ENCODE measurements around the gene CEP19. TPM values are rescaled to one million over a fixed set of nuclear protein-coding genes. Genes with fewer than 3 reads are reported as not detected.

CEP19 gene
- total and polyA plus RNA-seq, 2 of the 4 experiments (the other 2 are of a cell fraction), result 1.1 to 1.4 TPM

GRCh38 chr3:196741249-196741889 is 29.3 kb upstream of the CEP19 start:
- peak overlapping the region; percentile 78 for H2BK5ac ChIP-seq (ENCODE audit: low read depth, low read length, poor library complexity, severe bottlenecking)
- H4K5ac ChIP-seq (ENCODE audit: low read depth, low read length), result no peak overlapping the region; the same call in 1 of the 2 replicates
- no peak for ATAC-seq (ENCODE audit: low read depth)
- H3K79me1 ChIP-seq (ENCODE audit: low read depth in 1 of 2, low read length in 2 of 2), result peaks cover 0 to 20% of the 10 kb centered on the region in 2 experiments; a peak in 2 of 4 replicates
- no peak overlapping the region for H2BK15ac ChIP-seq (ENCODE audit: low read depth, low read length)
- in situ Hi-C loops (cut with MboI; ENCODE audit: low sequenced_read_pairs) (no loop called here), dilution Hi-C loops (cut with HindIII; ENCODE audit: low sequenced_read_pairs, unreplicated experiment) (no loop called here), intact Hi-C loops (cut with micrococcal nuclease) (loop anchor here (5.0 kb wide), 3 partner anchors 36 to 201 kb away; partner anchors contain the start of gene NCBP2)
- ChIA-PET POLR2A (ENCODE audit: unreplicated experiment) (no interaction called here), CTCF (no interaction called here)
- peak overlapping the region; percentile 93 for H3K4me2 ChIP-seq (ENCODE audit: low read depth, low read length)
- H2AK5ac ChIP-seq (ENCODE audit: low read depth, low read length), result no peak overlapping the region
- DNase-seq, result no peak
- no peaks in the 10 kb centered on the region for H3K9me3 ChIP-seq (ENCODE audit: control insufficient read depth, insufficient read depth, low read length)
- no peaks in the 10 kb centered on the region for H3K9me1 ChIP-seq (ENCODE audit: insufficient read depth, low read length)
- no peak for TF ChIP-seq RAD21 (IDR thresholded peaks at IDR 0.05; ENCODE audit: low read length)
- TF ChIP-seq CEBPB (IDR thresholded peaks at IDR 0.05; ENCODE audit: low read depth, low read length), result no peak
- no peak overlapping the region for H2AK9ac ChIP-seq (replicated peaks; ENCODE audit: low read depth, low read length, poor library complexity)
- peak overlapping the region; percentile 26; the same call in 1 of the 2 replicates for H3K27ac ChIP-seq (ENCODE audit: insufficient read depth, low read length)
- no peaks in the 10 kb centered on the region for H3K27me3 ChIP-seq (ENCODE audit: control insufficient read depth, insufficient read depth, low read length)
- no peak overlapping the region; the same call in 1 of the 2 replicates for H3K4ac ChIP-seq (ENCODE audit: low read depth, low read length)
- H2BK20ac ChIP-seq (ENCODE audit: low read depth, low read length), result no peak overlapping the region
- no CpG with 5 or more reads among the region's 5 CpGs for WGBS, 2 experiments (ENCODE audit: extremely low coverage in 2 of 2, insufficient read length in 1 of 2)
- H4K20me1 ChIP-seq (ENCODE audit: insufficient read depth, low read length), result peaks cover 44% of the 10 kb centered on the region
- BruUV-seq (replicated peaks), result no TSS peak
- no peak overlapping the region for H2BK120ac ChIP-seq (ENCODE audit: low read depth, low read length)
- H3K23ac ChIP-seq (ENCODE audit: low read depth, low read length), result peak overlapping the region; percentile 97; the same call in 1 of the 2 replicates
- H3K9ac ChIP-seq (ENCODE audit: low read depth, low read length), result peak overlapping the region; percentile 97; the same call in 1 of the 2 replicates
- H3K4me1 ChIP-seq (ENCODE audit: control insufficient read depth, insufficient read depth, low read length), result peaks cover 1% of the 10 kb centered on the region; the same call in 1 of the 2 replicates
- no peak overlapping the region for H4K91ac ChIP-seq (ENCODE audit: insufficient read depth, low read depth, low read length)
- no peaks in the 10 kb centered on the region for H3K36me3 ChIP-seq (ENCODE audit: control insufficient read depth, insufficient read depth, low read length)
- H2AFZ ChIP-seq (replicated peaks; ENCODE audit: low read length, poor library complexity), result no peak overlapping the region
- H3K14ac ChIP-seq (replicated peaks; ENCODE audit: low read depth, low read length), result peak overlapping the region; percentile 95
- peak overlapping the region; percentile 87 for H3K56ac ChIP-seq (ENCODE audit: extremely low read depth, insufficient read depth, low read length)
- no peak overlapping the region for H4K8ac ChIP-seq (ENCODE audit: low read depth in 2 of 2, low read length in 2 of 2)
- no peak overlapping the region for H3K18ac ChIP-seq (ENCODE audit: low read depth, low read length)
- peak overlapping the region; percentile 86 for H3K4me3 ChIP-seq (ENCODE audit: insufficient read depth, low read depth, low read length)

Measured in IMR-90 (cell line).